ENCODE measurements around the gene APCS.

The APCS gene, protein sequence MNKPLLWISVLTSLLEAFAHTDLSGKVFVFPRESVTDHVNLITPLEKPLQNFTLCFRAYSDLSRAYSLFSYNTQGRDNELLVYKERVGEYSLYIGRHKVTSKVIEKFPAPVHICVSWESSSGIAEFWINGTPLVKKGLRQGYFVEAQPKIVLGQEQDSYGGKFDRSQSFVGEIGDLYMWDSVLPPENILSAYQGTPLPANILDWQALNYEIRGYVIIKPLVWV

GRCh38 chr1:159587461-159587951, at the start of gene APCS:
APCS (plus strand) TSS chr1:159587826; CDS start chr1:159587922, 96 bp downstream.
- Mint-ChIP-seq H3K4me1 (no peaks in the 10 kb centered on the region), H3K27ac (no peak within 1 kb of the TSS), H3K9me3 (no peaks in the 10 kb centered on the region), H3K36me3 (no peaks in the 10 kb centered on the region), H3K4me3 (no peak within 1 kb of the TSS)
- no peak for ATAC-seq
- no peak for DNase-seq (ENCODE audit: low spot score in 2 of 2)

DNA sequence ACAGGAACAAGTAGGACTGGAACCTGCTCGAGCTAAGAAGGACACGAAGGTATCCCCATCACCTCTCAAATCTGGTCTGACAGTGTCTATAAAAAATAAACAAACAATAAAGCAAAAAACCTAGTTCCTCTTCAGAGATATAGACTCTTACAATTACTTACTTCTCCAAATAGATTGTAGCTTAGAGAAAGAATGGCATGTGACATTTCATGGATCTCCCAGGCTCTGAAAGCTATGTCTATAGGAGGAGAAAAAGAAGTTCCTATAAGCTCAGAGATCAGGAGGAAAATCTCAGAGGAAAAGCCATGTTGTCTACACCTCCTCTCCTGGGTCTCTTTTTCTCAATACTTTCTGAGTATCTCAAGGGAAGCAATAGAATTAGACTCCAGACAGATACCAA, 39.5 kb upstream of the APCS start:
- Mint-ChIP-seq H3K4me1 (no peaks in the 10 kb centered on the region), H3K27ac (no peak overlapping the region), H3K9me3 (no peaks in the 10 kb centered on the region), H3K36me3 (no peaks in the 10 kb centered on the region), H3K4me3 (no peak overlapping the region)
- ATAC-seq (no peak), DNase-seq (ENCODE audit: low spot score in 2 of 2) (no peak)

DNA sequence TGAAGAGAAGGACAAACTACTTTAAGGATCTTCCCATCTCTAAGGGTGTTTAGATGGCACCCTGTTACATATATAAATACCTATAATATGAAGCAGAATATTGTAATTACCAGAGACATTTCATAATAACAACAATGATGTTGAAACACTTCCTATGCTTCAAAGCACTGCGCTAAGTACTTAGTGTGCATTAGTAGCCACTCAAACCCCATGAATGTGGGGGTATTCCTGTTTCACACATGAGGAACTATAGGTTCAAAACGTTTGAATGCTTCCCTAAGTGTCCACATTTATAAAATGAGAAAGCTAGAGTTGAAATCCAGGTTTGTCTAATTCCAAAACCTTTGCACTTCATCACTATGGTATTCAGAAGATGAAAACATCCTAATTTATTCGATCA, 33.4 kb upstream of the APCS start:
- no peak for ATAC-seq
- no peaks in the 10 kb centered on the region for H3K9me3 Mint-ChIP-seq
- no peaks in the 10 kb centered on the region for H3K36me3 Mint-ChIP-seq
- H3K4me3 Mint-ChIP-seq = no peak overlapping the region
- H3K4me1 Mint-ChIP-seq = no peaks in the 10 kb centered on the region
- DNase-seq (ENCODE audit: low spot score in 2 of 2) = no peak
- no peak overlapping the region for H3K27ac Mint-ChIP-seq

DNA sequence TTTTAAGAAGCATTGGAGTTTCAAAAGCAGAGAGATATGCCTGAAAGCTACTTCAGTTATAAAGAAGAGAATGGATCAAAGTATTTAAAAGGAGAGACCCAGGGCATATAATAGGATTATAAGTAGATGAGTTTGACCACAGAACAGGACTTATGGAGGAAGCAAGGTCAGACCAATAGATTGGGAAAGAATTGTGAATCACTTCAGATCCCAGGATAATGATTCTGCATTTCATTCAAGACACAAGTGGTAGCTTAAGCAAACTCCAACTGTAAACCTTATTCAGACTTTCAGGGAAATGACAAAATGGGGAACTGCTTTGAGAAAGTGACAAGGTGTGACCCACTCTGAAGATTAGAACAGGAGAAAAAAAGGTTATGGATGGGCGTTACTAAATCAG, 32.9 kb upstream of the APCS start:
- Mint-ChIP-seq H3K9me3 (no peaks in the 10 kb centered on the region), H3K4me3 (no peak overlapping the region), H3K4me1 (no peaks in the 10 kb centered on the region), H3K27ac (no peak overlapping the region), H3K36me3 (no peaks in the 10 kb centered on the region)
- ATAC-seq (no peak), DNase-seq (ENCODE audit: low spot score in 2 of 2) (no peak)

- no peak overlapping the region for H3K27ac Mint-ChIP-seq
- no peaks in the 10 kb centered on the region for H3K9me3 Mint-ChIP-seq
- ATAC-seq = no peak
- no peak for DNase-seq (ENCODE audit: low spot score in 2 of 2)
- H3K4me1 Mint-ChIP-seq = no peaks in the 10 kb centered on the region
- no peak overlapping the region for H3K4me3 Mint-ChIP-seq
- H3K36me3 Mint-ChIP-seq = no peaks in the 10 kb centered on the region
Measured at GRCh38 chr1:159556931-159557369, 30.7 kb upstream of the APCS start.

DNA sequence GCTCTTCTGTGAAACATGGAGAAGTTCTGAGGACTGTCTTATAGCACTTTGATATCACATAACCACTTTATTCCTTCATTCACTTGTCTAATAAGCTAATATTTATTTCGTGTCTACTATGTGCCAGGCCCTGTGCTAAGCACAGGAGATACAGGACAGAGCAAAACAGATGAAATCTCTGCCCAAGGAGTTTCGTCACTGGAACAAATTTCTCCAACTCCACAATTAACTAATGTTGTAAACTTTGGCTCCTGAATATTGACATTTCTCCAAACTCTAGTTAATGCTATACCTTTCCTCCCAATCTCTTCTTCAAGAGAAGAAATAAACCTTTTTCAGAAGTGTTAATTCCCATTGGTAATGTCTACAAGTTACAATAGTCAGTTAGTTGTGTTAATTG, 27.0 kb upstream of the APCS start:
- no peaks in the 10 kb centered on the region for H3K36me3 Mint-ChIP-seq
- DNase-seq (ENCODE audit: low spot score in 2 of 2) (no peak), ATAC-seq (no peak)
- no peaks in the 10 kb centered on the region for H3K4me1 Mint-ChIP-seq
- H3K4me3 Mint-ChIP-seq = no peak overlapping the region
- no peaks in the 10 kb centered on the region for H3K9me3 Mint-ChIP-seq
- H3K27ac Mint-ChIP-seq = no peak overlapping the region

- no peaks in the 10 kb centered on the region for H3K9me3 Mint-ChIP-seq
- no peak for ATAC-seq
- DNase-seq (ENCODE audit: low spot score in 2 of 2) = no peak
Measured at GRCh38 chr1:159561497-159561896, 26.1 kb upstream of the APCS start.

GRCh38 chr1:159562680-159563079, 24.9 kb upstream of the APCS start:
- ATAC-seq (no peak), DNase-seq (ENCODE audit: low spot score in 2 of 2) (no peak)
- no peaks in the 10 kb centered on the region for H3K4me1 Mint-ChIP-seq
- no peaks in the 10 kb centered on the region for H3K36me3 Mint-ChIP-seq
- H3K27ac Mint-ChIP-seq = no peak overlapping the region
- no peak overlapping the region for H3K4me3 Mint-ChIP-seq
- H3K9me3 Mint-ChIP-seq = no peaks in the 10 kb centered on the region

More at GRCh38 chr1:159561497-159561896, 26.1 kb upstream of the APCS start:
- Mint-ChIP-seq H3K4me1 (no peaks in the 10 kb centered on the region), H3K27ac (no peak overlapping the region), H3K36me3 (no peaks in the 10 kb centered on the region), H3K4me3 (no peak overlapping the region)

DNA sequence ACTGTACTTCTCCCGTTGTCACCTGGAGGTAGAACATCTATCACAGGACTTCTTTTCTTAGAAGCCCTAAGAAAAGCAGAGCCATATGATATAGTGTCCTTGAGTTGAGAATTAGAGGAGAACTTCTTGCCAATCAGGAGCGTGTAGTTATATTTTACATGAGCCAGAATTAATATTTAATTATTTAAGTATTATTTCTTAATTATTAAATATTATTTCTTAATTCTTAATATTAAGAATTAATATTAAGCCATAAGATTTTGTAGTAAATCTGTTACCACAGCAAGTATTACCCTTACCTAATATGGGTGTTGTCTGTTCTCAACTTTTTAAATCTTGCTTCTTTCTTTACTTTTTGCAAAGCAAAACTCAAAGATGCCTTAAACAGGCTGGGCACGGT, 10.2 kb upstream of the APCS start:
- Mint-ChIP-seq H3K4me3 (no peak overlapping the region), H3K4me1 (no peaks in the 10 kb centered on the region), H3K9me3 (peaks cover 3% of the 10 kb centered on the region), H3K27ac (no peak overlapping the region), H3K36me3 (no peaks in the 10 kb centered on the region)
- ATAC-seq = no peak
- DNase-seq (ENCODE audit: low spot score in 2 of 2) = no peak

DNA sequence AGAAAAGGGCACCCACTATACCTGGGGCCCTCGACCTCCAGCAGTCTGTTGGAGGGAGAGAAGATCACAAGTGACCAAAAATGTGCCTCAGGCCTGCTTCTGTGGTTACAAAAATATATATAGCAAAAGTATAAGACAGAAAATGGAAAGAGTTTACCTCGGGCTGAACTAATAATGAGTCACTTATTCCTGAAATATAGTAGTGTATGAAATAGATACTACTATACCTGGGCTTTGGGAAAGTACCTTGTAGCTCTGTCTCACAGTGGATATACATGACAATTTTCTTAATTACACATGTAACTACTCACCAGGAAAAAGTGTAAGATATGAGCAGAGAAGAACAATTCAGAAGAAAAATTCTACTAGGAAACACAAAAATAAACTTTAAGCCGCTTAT, 7.3 kb upstream of the APCS start:
- no peaks in the 10 kb centered on the region for H3K4me1 Mint-ChIP-seq
- H3K4me3 Mint-ChIP-seq = no peak overlapping the region
- ATAC-seq (no peak), DNase-seq (ENCODE audit: low spot score in 2 of 2) (no peak)
- no peaks in the 10 kb centered on the region for H3K36me3 Mint-ChIP-seq
- H3K9me3 Mint-ChIP-seq = no peaks in the 10 kb centered on the region
- H3K27ac Mint-ChIP-seq = no peak overlapping the region

GRCh38 chr1:159581422-159581821, 6.2 kb upstream of the APCS start:
- ATAC-seq (no peak), DNase-seq (ENCODE audit: low spot score in 2 of 2) (no peak)
- Mint-ChIP-seq H3K4me3 (no peak overlapping the region), H3K4me1 (no peaks in the 10 kb centered on the region), H3K9me3 (no peaks in the 10 kb centered on the region), H3K36me3 (no peaks in the 10 kb centered on the region), H3K27ac (no peak overlapping the region)

GRCh38 chr1:159584536-159584935, 3.1 kb upstream of the APCS start:
- H3K4me3 Mint-ChIP-seq = no peak overlapping the region
- H3K4me1 Mint-ChIP-seq = no peaks in the 10 kb centered on the region
- no peaks in the 10 kb centered on the region for H3K9me3 Mint-ChIP-seq
- no peaks in the 10 kb centered on the region for H3K36me3 Mint-ChIP-seq
- DNase-seq (ENCODE audit: low spot score in 2 of 2) = no peak
- ATAC-seq = no peak
- no peak overlapping the region for H3K27ac Mint-ChIP-seq

- Mint-ChIP-seq H3K4me1 (no peaks in the 10 kb centered on the region), H3K27ac (no peak overlapping the region), H3K9me3 (no peaks in the 10 kb centered on the region), H3K4me3 (no peak overlapping the region), H3K36me3 (no peaks in the 10 kb centered on the region)
- ATAC-seq = no peak
- DNase-seq (ENCODE audit: low spot score in 2 of 2) = no peak
Measured at GRCh38 chr1:159591981-159592380, 4.4 kb downstream of the APCS start.

- no peak for DNase-seq (ENCODE audit: low spot score in 2 of 2)
- no peak overlapping the region for H3K27ac Mint-ChIP-seq
- H3K9me3 Mint-ChIP-seq = no peaks in the 10 kb centered on the region
- no peaks in the 10 kb centered on the region for H3K36me3 Mint-ChIP-seq
- ATAC-seq = no peak
- no peak overlapping the region for H3K4me3 Mint-ChIP-seq
- H3K4me1 Mint-ChIP-seq = no peaks in the 10 kb centered on the region
Measured at GRCh38 chr1:159594625-159595405, 7.2 kb downstream of the APCS start.

- no peak overlapping the region for H3K27ac Mint-ChIP-seq
- no peaks in the 10 kb centered on the region for H3K36me3 Mint-ChIP-seq
- no peaks in the 10 kb centered on the region for H3K9me3 Mint-ChIP-seq
- no peak for DNase-seq (ENCODE audit: low spot score in 2 of 2)
- no peak overlapping the region for H3K4me3 Mint-ChIP-seq
- no peaks in the 10 kb centered on the region for H3K4me1 Mint-ChIP-seq
- no peak for ATAC-seq
Measured at GRCh38 chr1:159598196-159598595, 10.6 kb downstream of the APCS start.

DNA sequence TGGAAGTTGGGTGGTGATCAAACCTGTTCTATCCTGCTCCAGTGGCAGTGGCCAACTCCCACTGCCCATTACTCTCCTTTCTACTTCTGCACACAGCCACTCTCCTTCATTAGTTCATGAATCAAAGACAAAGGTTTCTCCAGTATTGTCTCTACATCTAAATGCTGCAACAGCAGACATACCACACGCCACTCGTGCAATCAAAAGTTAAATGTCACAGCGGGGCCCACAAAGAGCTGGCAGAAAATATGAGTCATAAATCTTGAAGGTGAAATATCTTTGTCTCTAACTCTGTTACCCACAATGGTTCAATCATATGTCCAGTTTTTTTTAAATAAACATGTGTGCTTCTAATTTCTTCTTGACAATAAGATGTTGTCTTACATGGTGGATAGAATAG, 13.3 kb downstream of the APCS start:
- Mint-ChIP-seq H3K4me1 (no peaks in the 10 kb centered on the region), H3K36me3 (no peaks in the 10 kb centered on the region), H3K4me3 (no peak overlapping the region), H3K9me3 (no peaks in the 10 kb centered on the region), H3K27ac (no peak overlapping the region)
- ATAC-seq (no peak), DNase-seq (ENCODE audit: low spot score in 2 of 2) (no peak)
